ENCODE results near the gene JARID2.

- TF ChIP-seq POLR2AphosphoS5 (IDR thresholded peaks at IDR 0.05; ENCODE audit: low read depth, low read length), result no peak
- TF ChIP-seq POLR2A (IDR thresholded peaks at IDR 0.05; ENCODE audit: low read depth, low read length), result no peak
- TF ChIP-seq SPI1 (IDR thresholded peaks at IDR 0.05; ENCODE audit: low read depth, low read length), result no peak
- no peak for TF ChIP-seq TAF1 (IDR thresholded peaks at IDR 0.05; ENCODE audit: low read depth, low read length)
- no peak for TF ChIP-seq POU2F2 (IDR thresholded peaks at IDR 0.05; ENCODE audit: low read depth, low read length)
- TF ChIP-seq PAX5 (IDR thresholded peaks at IDR 0.05; ENCODE audit: insufficient read depth, low read length, severe bottlenecking), result no peak
Measured at GRCh38 chr6:15425947-15426346, 180.1 kb downstream of the JARID2 start.
